Osteoblast (primary cell): ENCODE results near the gene KREMEN1. TPM values are rescaled to one million over a fixed set of nuclear protein-coding genes. Genes with fewer than 3 reads are reported as not detected.
A peak's percentile ranks its signal among the peaks of the same experiment; 100 is the strongest.

Experiments
- DNase-seq: peaks from one replicate; pipeline ENCODE4 v3.0.0; 2011; ENCODE audit warnings: low spot score, mixed read lengths; ENCODE audit not compliant: insufficient read length; ENCODE audit errors: missing footprints
- H2AFZ ChIP-seq: 2 replicates; pipeline ENCODE4 v1.6.0; 2011; ENCODE audit warnings: mild to moderate bottlenecking, low read length
- H3K27ac ChIP-seq: 2 replicates; pipeline ENCODE4 v1.5.1; 2011; ENCODE audit warnings: mild to moderate bottlenecking, low read depth, low read length, moderate library complexity
- H3K27me3 ChIP-seq: 2 replicates; pipeline ENCODE4 v1.6.0; 2012; ENCODE audit warnings: mild to moderate bottlenecking, control low read depth, inconsistent platforms, low read length, moderate library complexity; ENCODE audit not compliant: insufficient read depth
- H3K36me3 ChIP-seq: 2 replicates; pipeline ENCODE4 v1.5.1; 2011; ENCODE audit warnings: mild to moderate bottlenecking, low read length, control low read depth, moderate library complexity; ENCODE audit not compliant: insufficient read depth
- H3K4me1 ChIP-seq: 2 replicates; pipeline ENCODE4 v1.5.1; 2011; ENCODE audit warnings: mild to moderate bottlenecking, low read length, control low read depth, moderate library complexity; ENCODE audit not compliant: insufficient read depth
- H3K4me2 ChIP-seq: 2 replicates; pipeline ENCODE4 v1.6.0; 2011; ENCODE audit warnings: mild to moderate bottlenecking, low read length; ENCODE audit not compliant: insufficient read depth
- H3K4me3 ChIP-seq: fragments of 200-600 bp; sonication (generic); 3 replicates; pipeline ENCODE4 v1.5.1; 2012; ENCODE audit warnings: mild to moderate bottlenecking, low read length, inconsistent platforms; ENCODE audit not compliant: insufficient read depth
- H3K79me2 ChIP-seq: 2 replicates; pipeline ENCODE4 v1.6.0; 2012; ENCODE audit warnings: mild to moderate bottlenecking, low read length, control low read depth, inconsistent platforms; ENCODE audit not compliant: insufficient read depth
- H3K9me3 ChIP-seq: 2 replicates; pipeline ENCODE4 v1.5.1; 2011; ENCODE audit warnings: low read depth, low read length, control low read depth
- H4K20me1 ChIP-seq: 2 replicates; pipeline ENCODE4 v1.6.0; 2012; ENCODE audit warnings: mild to moderate bottlenecking, low read length, control low read depth; ENCODE audit not compliant: insufficient read depth
- total RNA-seq: library from RNA; depleted of rRNA; stranded (reverse); fragments of >200 nt; gene quantifications from 2 replicates; pipeline ENCODE4 v1.2.3, GENCODE V29; 2012
- TF ChIP-seq, protein P1 (sequence below): IDR thresholded peaks from 2 replicates; pipeline ENCODE4 v1.5.1; 2011; ENCODE audit warnings: mild to moderate bottlenecking, low read depth, low read length, moderate library complexity; ENCODE audit errors: extremely low read depth

KREMEN1 gene, protein sequence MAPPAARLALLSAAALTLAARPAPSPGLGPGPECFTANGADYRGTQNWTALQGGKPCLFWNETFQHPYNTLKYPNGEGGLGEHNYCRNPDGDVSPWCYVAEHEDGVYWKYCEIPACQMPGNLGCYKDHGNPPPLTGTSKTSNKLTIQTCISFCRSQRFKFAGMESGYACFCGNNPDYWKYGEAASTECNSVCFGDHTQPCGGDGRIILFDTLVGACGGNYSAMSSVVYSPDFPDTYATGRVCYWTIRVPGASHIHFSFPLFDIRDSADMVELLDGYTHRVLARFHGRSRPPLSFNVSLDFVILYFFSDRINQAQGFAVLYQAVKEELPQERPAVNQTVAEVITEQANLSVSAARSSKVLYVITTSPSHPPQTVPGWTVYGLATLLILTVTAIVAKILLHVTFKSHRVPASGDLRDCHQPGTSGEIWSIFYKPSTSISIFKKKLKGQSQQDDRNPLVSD
- total RNA-seq: 6.5 and 7.7 TPM in 2 replicates

DNA sequence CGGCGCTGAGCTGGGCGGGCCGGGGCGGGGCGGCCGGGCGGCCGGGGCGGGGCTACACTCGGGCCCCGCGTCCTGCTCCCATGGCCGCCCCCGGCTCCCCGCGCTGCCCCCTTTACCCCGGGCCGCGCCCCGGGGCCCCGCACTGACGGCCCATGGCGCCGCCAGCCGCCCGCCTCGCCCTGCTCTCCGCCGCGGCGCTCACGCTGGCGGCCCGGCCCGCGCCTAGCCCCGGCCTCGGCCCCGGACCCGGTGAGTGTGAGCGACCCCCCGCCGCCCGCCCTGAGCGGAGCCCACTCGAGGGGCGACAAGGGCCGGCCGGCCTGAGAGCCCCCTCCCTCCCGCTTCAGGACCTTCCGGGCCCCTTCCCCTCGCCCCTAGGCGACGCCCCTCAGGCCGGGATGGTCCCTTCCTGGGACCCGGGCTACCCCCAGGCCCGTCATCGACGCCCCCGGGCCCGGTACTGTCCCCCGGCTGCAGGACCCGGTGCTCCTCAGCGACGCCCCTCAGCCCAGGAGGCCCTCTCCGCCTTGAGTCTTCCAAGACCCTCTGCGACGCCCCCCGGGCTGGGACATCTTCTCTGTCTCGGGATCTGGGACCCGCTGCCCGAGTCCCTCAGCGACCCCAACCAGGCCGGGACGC, at the start of gene KREMEN1:
KREMEN1 (plus strand) TSS at position 57 of the 639 bp plus-strand sequence; CDS start at position 153, 96 bp downstream.
- H3K79me2 ChIP-seq: no peaks in the 10 kb centered on the region
- peak within 1 kb of the TSS; percentile 82 for H3K4me2 ChIP-seq
- DNase-seq: peak; percentile 82
- H3K9me3 ChIP-seq: no peaks in the 10 kb centered on the region
- peak within 1 kb of the TSS; percentile 70 for H3K4me3 ChIP-seq
- peaks cover 14% of the 10 kb centered on the region for H3K27me3 ChIP-seq
- H3K36me3 ChIP-seq: no peaks in the 10 kb centered on the region
- H4K20me1 ChIP-seq: no peaks in the 10 kb centered on the region
- peak within 1 kb of the TSS; percentile 79 for H2AFZ ChIP-seq
- TF ChIP-seq, protein P1, sequence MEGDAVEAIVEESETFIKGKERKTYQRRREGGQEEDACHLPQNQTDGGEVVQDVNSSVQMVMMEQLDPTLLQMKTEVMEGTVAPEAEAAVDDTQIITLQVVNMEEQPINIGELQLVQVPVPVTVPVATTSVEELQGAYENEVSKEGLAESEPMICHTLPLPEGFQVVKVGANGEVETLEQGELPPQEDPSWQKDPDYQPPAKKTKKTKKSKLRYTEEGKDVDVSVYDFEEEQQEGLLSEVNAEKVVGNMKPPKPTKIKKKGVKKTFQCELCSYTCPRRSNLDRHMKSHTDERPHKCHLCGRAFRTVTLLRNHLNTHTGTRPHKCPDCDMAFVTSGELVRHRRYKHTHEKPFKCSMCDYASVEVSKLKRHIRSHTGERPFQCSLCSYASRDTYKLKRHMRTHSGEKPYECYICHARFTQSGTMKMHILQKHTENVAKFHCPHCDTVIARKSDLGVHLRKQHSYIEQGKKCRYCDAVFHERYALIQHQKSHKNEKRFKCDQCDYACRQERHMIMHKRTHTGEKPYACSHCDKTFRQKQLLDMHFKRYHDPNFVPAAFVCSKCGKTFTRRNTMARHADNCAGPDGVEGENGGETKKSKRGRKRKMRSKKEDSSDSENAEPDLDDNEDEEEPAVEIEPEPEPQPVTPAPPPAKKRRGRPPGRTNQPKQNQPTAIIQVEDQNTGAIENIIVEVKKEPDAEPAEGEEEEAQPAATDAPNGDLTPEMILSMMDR: no peak
- H3K27ac ChIP-seq: no peak within 1 kb of the TSS
- H3K4me1 ChIP-seq: peaks cover 8% of the 10 kb centered on the region

DNA sequence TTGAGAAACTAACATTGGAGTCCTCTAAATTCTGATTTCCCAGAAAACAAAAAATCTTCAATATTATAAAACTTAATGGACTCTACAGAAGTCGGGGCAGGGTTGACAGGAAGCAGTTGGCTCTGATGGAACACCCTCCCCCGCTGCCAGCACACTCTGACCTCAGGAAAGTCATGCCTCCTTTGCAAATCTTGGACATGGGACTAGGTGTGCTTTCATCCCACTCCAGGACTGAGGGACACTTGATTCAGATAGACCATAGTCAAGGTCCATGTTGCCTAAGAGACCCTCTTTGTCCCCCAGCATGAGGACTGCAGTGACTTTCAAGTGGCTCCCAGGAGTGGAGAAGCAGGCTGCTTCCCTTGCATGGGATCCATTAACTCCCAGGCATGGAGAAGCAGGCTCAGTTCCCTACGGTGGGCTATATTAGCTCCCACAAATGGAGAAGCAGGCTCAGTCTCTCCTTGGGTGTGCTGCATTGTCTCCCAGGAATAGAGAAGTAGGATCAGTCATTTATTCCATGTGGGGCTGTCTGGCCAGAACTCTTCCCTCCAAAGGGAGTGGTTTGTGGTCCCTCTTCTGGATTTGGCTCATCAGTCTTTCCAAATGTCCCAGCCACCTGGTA, 49.6 kb upstream of the KREMEN1 start:
- peaks cover 2% of the 10 kb centered on the region for H4K20me1 ChIP-seq
- H3K4me1 ChIP-seq: no peaks in the 10 kb centered on the region
- H3K27me3 ChIP-seq: no peaks in the 10 kb centered on the region
- H3K4me3 ChIP-seq: no peak overlapping the region
- no peak overlapping the region for H3K27ac ChIP-seq
- DNase-seq: no peak
- no peak overlapping the region for H2AFZ ChIP-seq
- H3K36me3 ChIP-seq: no peaks in the 10 kb centered on the region
- TF ChIP-seq, protein P1: no peak
- no peaks in the 10 kb centered on the region for H3K9me3 ChIP-seq
- H3K4me2 ChIP-seq: no peak overlapping the region
- no peaks in the 10 kb centered on the region for H3K79me2 ChIP-seq

DNA sequence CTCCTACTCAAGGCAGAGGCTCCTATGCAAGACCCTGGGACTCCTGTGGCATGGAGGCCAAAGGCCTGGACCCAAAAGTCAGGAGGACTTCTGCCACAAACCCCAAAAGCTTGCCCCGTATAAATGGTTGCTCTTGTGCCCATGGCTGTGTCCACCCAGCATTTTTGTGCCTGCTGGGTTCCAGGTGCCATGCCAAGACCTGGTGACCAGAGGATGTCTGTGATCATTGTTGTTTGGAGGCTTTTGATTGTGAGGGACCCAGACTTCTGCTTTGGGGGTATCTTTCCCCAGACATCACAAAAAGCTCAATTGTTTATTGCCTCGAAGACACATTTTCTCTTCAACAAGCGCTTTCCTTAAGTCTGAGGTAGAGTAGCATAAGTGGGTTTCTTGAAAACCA, 46.3 kb upstream of the KREMEN1 start:
- peaks cover 2% of the 10 kb centered on the region for H4K20me1 ChIP-seq
- peaks cover 14% of the 10 kb centered on the region for H3K4me1 ChIP-seq
- H3K27me3 ChIP-seq: no peaks in the 10 kb centered on the region
- H3K36me3 ChIP-seq: no peaks in the 10 kb centered on the region
- H3K9me3 ChIP-seq: no peaks in the 10 kb centered on the region
- H3K27ac ChIP-seq: no peak overlapping the region
- H2AFZ ChIP-seq: no peak overlapping the region
- no peak overlapping the region for H3K4me3 ChIP-seq
- H3K79me2 ChIP-seq: no peaks in the 10 kb centered on the region
- DNase-seq: no peak
- no peak overlapping the region for H3K4me2 ChIP-seq
- TF ChIP-seq, protein P1: no peak
